Activated naive CD4-positive, alpha-beta T cell treated with anti-CD3 and anti-CD28 coated beads for 36 hours (primary cell): Measurements from ENCODE around the gene PSEN1. TPM values are rescaled to one million over a fixed set of nuclear protein-coding genes. Genes with fewer than 3 reads are reported as not detected.

Experiments used
- CTCF ChIA-PET: fragments of 350-600 bp; sonication (Branson Sonifier 250); formaldehyde crosslinking; loops from one replicate; lab custom pipeline; 2021; ENCODE audit warnings: antibody characterized with exemption; lab: Charles Lee
- DNase-seq: peaks from one replicate; pipeline ENCODE4 v3.0.0-alpha.2; 2020
- H3K27ac Mint-ChIP-seq: one replicate; pipeline ENCODE4 v1.8.0; 2021; ENCODE audit warnings: mild to moderate bottlenecking, mixed read lengths
- H3K27me3 Mint-ChIP-seq: one replicate; pipeline ENCODE4 v1.8.0; 2021; ENCODE audit warnings: low read depth, mixed read lengths
- H3K36me3 Mint-ChIP-seq: one replicate; pipeline ENCODE4 v1.8.0; 2021; ENCODE audit warnings: low read depth, mixed read lengths
- H3K4me1 Mint-ChIP-seq: one replicate; pipeline ENCODE4 v1.8.0; 2021; ENCODE audit warnings: low read depth, mixed read lengths
- H3K4me3 Mint-ChIP-seq: one replicate; pipeline ENCODE4 v1.8.0; 2021; ENCODE audit warnings: mild to moderate bottlenecking, moderate library complexity, mixed read lengths
- H3K9me3 Mint-ChIP-seq: one replicate; pipeline ENCODE4 v1.8.0; 2021; ENCODE audit warnings: mixed read lengths
- intact Hi-C: fragments of 100-400 bp; cut with micrococcal nuclease; formaldehyde crosslinking; loops from one replicate; pipeline ENCODE4 v1.15.1; 2023
- total RNA-seq, 2 experiments: library from RNA; stranded (reverse); gene quantifications; one replicate each; pipeline ENCODE4 v1.2.3, GENCODE V29; 2021

The PSEN1 gene
- total RNA-seq, 2 experiments from 2014 or later: 24.5 to 26.0 TPM

- intact Hi-C loops: no loop called here
- DNase-seq: peak; percentile 42
- no peak overlapping the region for H3K4me3 Mint-ChIP-seq
- H3K36me3 Mint-ChIP-seq: peaks cover 19% of the 10 kb centered on the region
- H3K9me3 Mint-ChIP-seq: no peaks in the 10 kb centered on the region
- H3K27me3 Mint-ChIP-seq: no peaks in the 10 kb centered on the region
- peaks cover 7% of the 10 kb centered on the region for H3K4me1 Mint-ChIP-seq
- CTCF ChIA-PET: interaction anchor here (0.6 kb wide), 2 partner anchors 67 to 1819 kb away, joined by 3 to 4 read pairs; no protein-coding TSS in a partner anchor
- no peak overlapping the region for H3K27ac Mint-ChIP-seq
These were observed 86.7 kb downstream of the PSEN1 start for GRCh38 chr14:73223049-73223448.

GRCh38 chr14:73225496-73225895 is 89.2 kb downstream of the PSEN1 start:
- H3K4me3 Mint-ChIP-seq: no peak overlapping the region
- H3K36me3 Mint-ChIP-seq: peaks cover 12% of the 10 kb centered on the region
- no peaks in the 10 kb centered on the region for H3K9me3 Mint-ChIP-seq
- peaks cover 7% of the 10 kb centered on the region for H3K4me1 Mint-ChIP-seq
- no peak overlapping the region for H3K27ac Mint-ChIP-seq
- CTCF ChIA-PET: no interaction called here
- DNase-seq: no peak
- intact Hi-C loops: no loop called here
- H3K27me3 Mint-ChIP-seq: no peaks in the 10 kb centered on the region

- CTCF ChIA-PET: interaction anchor here (0.6 kb wide), 1 partner anchor 67 kb away, joined by 3 read pairs; no protein-coding TSS in a partner anchor
- DNase-seq: no peak
- Mint-ChIP-seq H3K36me3 (peaks cover 5% of the 10 kb centered on the region), H3K27ac (no peak overlapping the region), H3K4me1 (peaks cover under 1% of the 10 kb centered on the region), H3K27me3 (peaks cover 2% of the 10 kb centered on the region), H3K9me3 (no peaks in the 10 kb centered on the region), H3K4me3 (no peak overlapping the region)
- intact Hi-C loops: no loop called here
These were observed 91.8 kb downstream of the PSEN1 start for GRCh38 chr14:73227812-73228781.

GRCh38 chr14:73230051-73230450 is 93.7 kb downstream of the PSEN1 start:
- no peaks in the 10 kb centered on the region for H3K4me1 Mint-ChIP-seq
- intact Hi-C loops: no loop called here
- H3K36me3 Mint-ChIP-seq: peaks cover 3% of the 10 kb centered on the region
- no peak for DNase-seq
- H3K9me3 Mint-ChIP-seq: no peaks in the 10 kb centered on the region
- CTCF ChIA-PET: no interaction called here
- H3K27ac Mint-ChIP-seq: no peak overlapping the region
- no peak overlapping the region for H3K4me3 Mint-ChIP-seq
- peaks cover 11% of the 10 kb centered on the region for H3K27me3 Mint-ChIP-seq

GRCh38 chr14:73231981-73232851 is 95.9 kb downstream of the PSEN1 start:
- intact Hi-C loops: no loop called here
- DNase-seq: no peak
- H3K4me3 Mint-ChIP-seq: no peak overlapping the region
- H3K9me3 Mint-ChIP-seq: no peaks in the 10 kb centered on the region
- H3K27ac Mint-ChIP-seq: no peak overlapping the region
- CTCF ChIA-PET: interaction anchor here (0.9 to 1.9 kb wide), 6 partner anchors 10 to 808 kb away, joined by 3 to 5 read pairs (median 3); no protein-coding TSS in a partner anchor
- H3K36me3 Mint-ChIP-seq: no peaks in the 10 kb centered on the region
- H3K27me3 Mint-ChIP-seq: peaks cover 32% of the 10 kb centered on the region
- peaks cover 4% of the 10 kb centered on the region for H3K4me1 Mint-ChIP-seq

- DNase-seq: no peak
- Mint-ChIP-seq H3K27me3 (peaks cover 32% of the 10 kb centered on the region), H3K4me3 (no peak overlapping the region), H3K36me3 (no peaks in the 10 kb centered on the region), H3K9me3 (no peaks in the 10 kb centered on the region), H3K27ac (no peak overlapping the region), H3K4me1 (peaks cover 5% of the 10 kb centered on the region)
- CTCF ChIA-PET: interaction anchor here (1.2 to 1.9 kb wide), 2 partner anchors 22 to 239 kb away, joined by 3 to 5 read pairs; no protein-coding TSS in a partner anchor
- intact Hi-C loops: no loop called here
These were observed 96.7 kb downstream of the PSEN1 start for GRCh38 chr14:73232984-73233383.

GRCh38 chr14:73233564-73233963 is 97.3 kb downstream of the PSEN1 start:
- H3K36me3 Mint-ChIP-seq: no peaks in the 10 kb centered on the region
- CTCF ChIA-PET: no interaction called here
- no peaks in the 10 kb centered on the region for H3K9me3 Mint-ChIP-seq
- no peak overlapping the region for H3K4me3 Mint-ChIP-seq
- intact Hi-C loops: no loop called here
- H3K27me3 Mint-ChIP-seq: peaks cover 36% of the 10 kb centered on the region
- no peak overlapping the region for H3K27ac Mint-ChIP-seq
- no peak for DNase-seq
- H3K4me1 Mint-ChIP-seq: peaks cover 8% of the 10 kb centered on the region

- H3K36me3 Mint-ChIP-seq: no peaks in the 10 kb centered on the region
- H3K9me3 Mint-ChIP-seq: no peaks in the 10 kb centered on the region
- peaks cover 9% of the 10 kb centered on the region for H3K4me1 Mint-ChIP-seq
- H3K27me3 Mint-ChIP-seq: peaks cover 41% of the 10 kb centered on the region
- CTCF ChIA-PET: no interaction called here
- no peak overlapping the region for H3K27ac Mint-ChIP-seq
- intact Hi-C loops: no loop called here
- DNase-seq: no peak
- H3K4me3 Mint-ChIP-seq: no peak overlapping the region
These were observed 97.7 kb downstream of the PSEN1 start for GRCh38 chr14:73234029-73234428.

GRCh38 chr14:73234586-73235394 is 98.5 kb downstream of the PSEN1 start:
- Mint-ChIP-seq H3K4me1 (peaks cover 9% of the 10 kb centered on the region), H3K9me3 (no peaks in the 10 kb centered on the region), H3K27ac (no peak overlapping the region), H3K27me3 (peaks cover 46% of the 10 kb centered on the region), H3K36me3 (no peaks in the 10 kb centered on the region), H3K4me3 (no peak overlapping the region)
- CTCF ChIA-PET: no interaction called here
- no peak for DNase-seq
- intact Hi-C loops: no loop called here

GRCh38 chr14:73235531-73236155 is 99.3 kb downstream of the PSEN1 start:
- no peaks in the 10 kb centered on the region for H3K36me3 Mint-ChIP-seq
- H3K27me3 Mint-ChIP-seq: peaks cover 53% of the 10 kb centered on the region
- DNase-seq: no peak
- no peak overlapping the region for H3K27ac Mint-ChIP-seq
- intact Hi-C loops: no loop called here
- CTCF ChIA-PET: no interaction called here
- no peak overlapping the region for H3K4me3 Mint-ChIP-seq
- no peaks in the 10 kb centered on the region for H3K9me3 Mint-ChIP-seq
- H3K4me1 Mint-ChIP-seq: peaks cover 9% of the 10 kb centered on the region

GRCh38 chr14:73236157-73236556 is 99.8 kb downstream of the PSEN1 start:
- Mint-ChIP-seq H3K4me1 (peaks cover 9% of the 10 kb centered on the region), H3K36me3 (no peaks in the 10 kb centered on the region), H3K27ac (no peak overlapping the region), H3K4me3 (no peak overlapping the region), H3K9me3 (no peaks in the 10 kb centered on the region), H3K27me3 (peaks cover 58% of the 10 kb centered on the region)
- DNase-seq: no peak
- intact Hi-C loops: no loop called here
- CTCF ChIA-PET: no interaction called here
